GM06990 (cell line): Measurements from ENCODE around the gene MS4A7.

Experiments
- DNase-seq: peaks from one replicate; pipeline ENCODE4 v3.0.0-alpha.2; 2011; ENCODE audit not compliant: insufficient read length; ENCODE audit errors: extremely low read depth
- H3K27me3 ChIP-seq: replicated peaks from 2 replicates; pipeline ENCODE4 v1.6.0; 2011; ENCODE audit warnings: low read length; ENCODE audit not compliant: control insufficient read depth, insufficient read depth
- H3K36me3 ChIP-seq: 2 replicates; pipeline ENCODE4 v1.5.1; 2011; ENCODE audit warnings: low read length; ENCODE audit not compliant: control insufficient read depth, insufficient read depth
- H3K4me3 ChIP-seq: replicated peaks from 2 replicates; pipeline ENCODE4 v1.5.1; 2011; ENCODE audit warnings: low read depth, mild to moderate bottlenecking, control low read depth, low read length
- TF ChIP-seq, protein P1 (sequence below): IDR thresholded peaks from 2 replicates; pipeline ENCODE4 v1.5.1; 2011; ENCODE audit warnings: low read length, control low read depth, mild to moderate bottlenecking, inconsistent platforms; ENCODE audit not compliant: insufficient read depth, poor library complexity, severe bottlenecking

MS4A7 gene

DNA sequence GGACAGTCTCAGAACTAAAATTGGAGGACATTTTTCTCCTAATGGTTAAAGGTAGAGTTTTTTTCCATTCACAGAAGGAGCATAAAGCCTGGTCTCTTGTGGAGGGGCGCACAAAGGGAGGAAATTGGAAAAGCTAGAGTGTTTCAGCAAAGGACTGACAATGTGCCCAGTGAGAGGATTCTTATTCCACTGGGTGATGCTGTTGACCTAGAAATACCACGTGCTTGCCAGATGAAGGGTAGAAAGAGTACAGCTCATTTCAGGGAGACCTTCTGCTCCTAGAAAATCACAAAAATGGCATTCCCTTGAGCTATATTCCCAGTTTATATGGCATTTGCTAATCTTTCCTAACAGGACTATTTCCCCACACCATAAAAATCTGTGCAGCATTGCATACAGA, 30.2 kb upstream of the MS4A7 start:
- Histone ChIP-seq H3K27me3 (no peaks in the 10 kb centered on the region), H3K4me3 (no peak overlapping the region), H3K36me3 (no peaks in the 10 kb centered on the region)
- no peak for DNase-seq
- TF ChIP-seq, protein P1, sequence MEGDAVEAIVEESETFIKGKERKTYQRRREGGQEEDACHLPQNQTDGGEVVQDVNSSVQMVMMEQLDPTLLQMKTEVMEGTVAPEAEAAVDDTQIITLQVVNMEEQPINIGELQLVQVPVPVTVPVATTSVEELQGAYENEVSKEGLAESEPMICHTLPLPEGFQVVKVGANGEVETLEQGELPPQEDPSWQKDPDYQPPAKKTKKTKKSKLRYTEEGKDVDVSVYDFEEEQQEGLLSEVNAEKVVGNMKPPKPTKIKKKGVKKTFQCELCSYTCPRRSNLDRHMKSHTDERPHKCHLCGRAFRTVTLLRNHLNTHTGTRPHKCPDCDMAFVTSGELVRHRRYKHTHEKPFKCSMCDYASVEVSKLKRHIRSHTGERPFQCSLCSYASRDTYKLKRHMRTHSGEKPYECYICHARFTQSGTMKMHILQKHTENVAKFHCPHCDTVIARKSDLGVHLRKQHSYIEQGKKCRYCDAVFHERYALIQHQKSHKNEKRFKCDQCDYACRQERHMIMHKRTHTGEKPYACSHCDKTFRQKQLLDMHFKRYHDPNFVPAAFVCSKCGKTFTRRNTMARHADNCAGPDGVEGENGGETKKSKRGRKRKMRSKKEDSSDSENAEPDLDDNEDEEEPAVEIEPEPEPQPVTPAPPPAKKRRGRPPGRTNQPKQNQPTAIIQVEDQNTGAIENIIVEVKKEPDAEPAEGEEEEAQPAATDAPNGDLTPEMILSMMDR: peak; percentile 53

DNA sequence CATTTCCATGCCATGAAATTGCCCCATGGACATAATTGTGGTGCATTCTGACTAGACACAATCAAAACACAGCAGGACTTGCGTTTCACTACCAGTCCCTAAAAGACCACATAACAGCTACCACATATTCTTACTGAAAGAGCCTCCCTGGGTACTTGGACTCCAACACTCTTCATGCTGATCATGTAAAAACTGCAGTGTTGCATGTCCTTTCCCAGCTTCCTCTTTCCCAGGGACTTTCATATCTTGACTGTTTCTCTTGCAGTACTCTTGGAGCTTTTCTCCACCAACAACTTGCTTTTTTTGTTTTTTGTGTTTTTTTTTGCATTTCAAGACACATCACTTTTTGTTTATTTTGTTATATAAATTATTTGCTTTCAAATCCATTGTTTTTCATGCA, 28.3 kb upstream of the MS4A7 start:
- DNase-seq: no peak
- no peak overlapping the region for H3K4me3 ChIP-seq
- TF ChIP-seq, protein P1: no peak
- H3K36me3 ChIP-seq: no peaks in the 10 kb centered on the region
- no peaks in the 10 kb centered on the region for H3K27me3 ChIP-seq

DNA sequence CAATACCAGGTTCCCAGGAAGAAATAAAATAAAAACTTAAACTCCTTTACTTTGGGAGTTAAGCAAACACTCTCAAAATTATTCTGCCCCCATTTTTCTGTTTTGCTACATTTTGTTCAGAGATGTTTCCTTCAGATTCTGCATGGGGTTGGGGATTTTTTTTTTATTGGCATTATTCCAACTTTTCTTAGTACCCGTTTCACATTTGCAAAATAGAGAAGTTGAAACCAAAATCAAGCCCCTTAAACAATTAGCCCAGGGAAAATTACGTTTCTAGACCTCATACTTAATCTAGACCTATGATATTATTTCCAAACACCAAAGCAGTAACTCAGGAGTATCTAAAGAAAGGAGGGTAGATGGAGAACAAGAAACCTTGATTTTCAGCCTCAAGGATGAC, 20.6 kb upstream of the MS4A7 start:
- no peak for DNase-seq
- H3K36me3 ChIP-seq: no peaks in the 10 kb centered on the region
- H3K27me3 ChIP-seq: no peaks in the 10 kb centered on the region
- no peak overlapping the region for H3K4me3 ChIP-seq
- TF ChIP-seq, protein P1: no peak

DNA sequence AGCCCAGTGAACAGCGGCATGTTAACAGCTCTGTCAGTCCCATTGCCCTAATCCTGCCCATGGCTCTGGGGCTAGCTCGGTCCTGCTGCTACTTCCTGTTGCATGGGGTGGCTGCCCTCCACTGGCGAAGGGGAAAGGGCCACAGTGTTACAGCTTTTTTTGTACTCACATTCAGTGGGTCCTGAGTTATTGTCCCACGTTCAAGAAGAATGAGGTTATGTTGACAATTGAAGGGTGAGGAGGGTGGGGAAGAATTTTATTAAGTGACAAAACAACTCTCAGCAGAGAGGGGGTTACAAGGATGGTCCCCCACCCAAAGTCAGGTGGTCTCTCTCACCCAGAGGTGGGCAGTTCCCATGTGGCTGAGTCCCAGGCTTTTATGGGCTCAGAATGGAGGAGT, 17.7 kb upstream of the MS4A7 start:
- Histone ChIP-seq H3K36me3 (no peaks in the 10 kb centered on the region), H3K27me3 (no peaks in the 10 kb centered on the region), H3K4me3 (no peak overlapping the region)
- TF ChIP-seq, protein P1: no peak
- no peak for DNase-seq

DNA sequence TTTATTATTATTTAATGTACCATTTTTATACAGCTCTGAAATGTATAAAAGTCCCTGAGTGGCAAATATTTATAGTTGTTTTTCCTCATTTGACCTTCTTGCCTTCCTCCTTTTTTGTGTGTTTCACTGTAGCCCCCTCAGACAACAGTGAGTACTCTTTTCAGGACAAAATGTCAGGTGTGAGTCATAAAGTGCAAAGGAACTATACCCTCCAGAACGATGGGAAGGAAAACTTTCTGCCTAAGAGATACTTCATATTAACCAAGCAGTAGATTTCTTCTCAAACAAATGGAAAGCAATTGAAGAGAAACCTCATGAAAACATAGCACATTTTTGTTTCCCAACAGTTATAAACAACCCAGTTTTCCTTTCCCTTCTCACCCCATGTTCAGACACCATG, 16.1 kb upstream of the MS4A7 start:
- TF ChIP-seq, protein P1: no peak
- Histone ChIP-seq H3K36me3 (no peaks in the 10 kb centered on the region), H3K27me3 (no peaks in the 10 kb centered on the region), H3K4me3 (no peak overlapping the region)
- no peak for DNase-seq
